ENCODE data around the gene PDE1C. TPM values are rescaled to one million over a fixed set of nuclear protein-coding genes. Genes with fewer than 3 reads are reported as not detected.
A peak's percentile ranks its signal among the peaks of the same experiment; 100 is the strongest.

PDE1C gene
- total RNA-seq, 1 donor from 2014 or later, result 2.3 TPM

DNA sequence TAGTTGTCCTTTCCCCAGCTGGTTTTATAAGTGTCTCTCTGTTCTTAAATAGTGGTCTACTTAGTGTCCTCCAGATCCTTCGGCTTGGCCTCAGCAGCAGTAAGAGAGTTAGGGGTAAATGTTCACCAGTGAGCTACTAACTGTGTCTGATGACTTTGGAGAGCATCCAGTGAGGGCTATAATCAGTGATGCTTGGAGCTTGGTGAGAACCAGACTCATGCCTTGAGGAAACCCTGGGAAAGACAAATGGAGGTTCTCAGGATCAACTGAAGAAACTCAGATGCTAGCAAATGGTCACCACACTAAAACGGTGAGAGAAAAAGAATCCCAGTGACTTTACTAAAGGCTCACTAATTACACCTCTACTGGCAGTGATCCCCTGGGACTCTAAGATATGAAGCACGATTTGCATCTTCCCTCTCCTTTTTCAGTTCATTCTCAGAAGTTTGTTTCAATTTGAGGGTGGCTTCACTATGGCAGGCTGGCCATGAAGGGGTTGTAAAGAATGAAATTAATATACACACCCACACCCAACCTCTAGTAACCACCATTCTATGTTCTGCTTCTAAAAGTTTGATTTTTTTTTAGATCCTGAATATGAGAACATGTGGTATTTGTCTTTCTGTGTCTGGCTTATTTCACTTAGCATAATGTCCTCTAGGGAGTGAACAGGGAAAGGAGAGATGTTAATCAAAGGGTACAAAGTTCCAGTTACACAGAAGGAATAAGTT lies 177.9 kb downstream of the PDE1C start:
- DNase-seq (ENCODE audit: low read depth), result no peak

DNA sequence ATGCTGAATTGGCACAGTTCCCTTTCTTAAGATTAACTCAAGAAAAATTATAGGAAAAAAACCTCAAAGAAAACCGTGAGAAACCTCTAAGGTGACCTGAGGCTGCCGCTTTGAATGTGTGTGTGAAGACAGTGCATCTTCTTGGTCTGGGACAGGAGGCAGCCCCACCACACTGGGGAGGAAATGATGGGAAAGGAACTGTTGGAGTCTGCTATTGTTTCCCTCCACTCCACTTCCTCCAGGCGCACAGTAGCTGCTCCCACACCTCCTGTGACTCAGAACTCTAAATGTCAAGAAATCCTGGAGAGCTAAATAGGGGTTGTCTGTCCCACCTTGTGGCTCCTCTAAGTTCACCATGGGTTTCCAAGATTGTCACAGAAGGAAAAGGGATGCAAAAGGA lies 179.4 kb downstream of the PDE1C start:
- no peak for DNase-seq (ENCODE audit: low read depth)

DNA sequence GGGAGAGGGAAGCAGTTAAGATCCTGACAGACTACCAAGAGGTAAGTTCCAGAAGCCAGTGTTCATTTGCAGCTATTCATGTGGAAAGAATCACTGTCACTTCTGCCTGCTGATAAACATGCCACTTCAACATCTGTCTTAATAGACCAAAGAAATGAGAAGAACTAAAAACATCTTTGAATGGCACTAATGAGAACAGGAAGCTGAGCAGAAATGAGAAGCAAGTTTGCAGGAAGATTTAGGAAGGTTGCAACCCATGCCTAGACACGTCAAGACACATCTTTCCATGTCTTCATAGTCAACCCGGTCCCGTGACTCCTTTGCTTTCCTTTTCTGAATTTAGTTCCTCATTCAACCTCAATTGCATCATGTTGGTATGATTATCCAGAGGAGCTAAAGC lies 180.0 kb downstream of the PDE1C start:
- DNase-seq (ENCODE audit: low read depth), result no peak

DNA sequence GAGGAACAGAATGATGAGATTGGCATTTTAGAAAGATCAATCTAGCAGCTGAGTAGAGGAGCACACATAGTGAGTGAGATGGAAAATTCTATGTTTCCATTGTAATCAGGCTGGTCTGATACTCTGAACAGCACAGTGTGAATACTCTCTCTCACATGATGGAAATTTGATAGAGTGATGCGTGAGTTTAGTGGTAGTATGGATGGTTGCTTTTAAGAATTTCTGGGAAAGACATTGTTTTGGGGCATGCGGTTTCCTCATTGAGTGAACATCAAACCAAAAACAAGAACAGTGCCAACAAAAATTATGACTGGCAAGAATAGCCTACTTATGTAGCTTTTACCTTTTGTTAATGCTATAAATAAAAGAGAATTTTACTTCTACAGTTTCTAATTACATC lies 183.2 kb downstream of the PDE1C start:
- peak; percentile 6 for DNase-seq (ENCODE audit: low read depth)

DNA sequence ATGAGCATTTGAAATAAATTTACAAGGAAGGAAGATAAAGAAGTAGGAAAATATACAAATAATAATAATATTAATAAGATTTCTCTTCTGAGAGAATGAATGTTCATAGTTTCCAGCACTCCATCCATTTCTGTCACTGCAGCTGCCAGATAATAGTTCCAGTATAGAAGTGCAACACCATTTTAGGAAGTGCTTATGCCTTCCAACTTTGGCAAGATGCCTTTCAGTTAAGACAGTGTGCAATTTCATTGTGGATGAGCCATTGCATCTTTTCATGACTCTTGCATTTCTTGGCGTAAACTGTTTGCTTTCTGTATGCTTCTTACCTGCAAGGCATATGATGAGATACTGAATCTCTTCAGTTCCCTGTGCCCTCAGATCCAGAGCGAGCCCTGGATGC lies 185.0 kb downstream of the PDE1C start:
- DNase-seq (ENCODE audit: low read depth), result no peak

DNA sequence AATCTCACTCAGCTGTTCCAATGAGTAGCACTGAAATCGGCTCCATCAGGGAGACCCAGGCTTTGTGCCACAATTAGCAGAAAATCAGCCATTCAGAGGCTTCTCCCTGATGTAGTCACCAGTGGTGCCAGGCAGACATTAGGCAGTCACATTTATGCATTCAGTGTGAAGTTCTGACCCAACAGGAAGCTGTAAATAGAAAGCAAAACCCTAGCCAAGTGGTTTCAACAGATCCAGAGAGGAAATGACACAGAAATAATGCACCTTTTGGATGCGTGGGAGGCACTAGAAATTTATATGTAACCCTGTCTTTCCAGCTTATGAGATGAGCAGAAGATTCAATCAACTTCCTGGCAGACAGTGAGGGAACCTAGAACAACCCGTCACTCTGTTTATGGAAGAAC lies 186.4 kb downstream of the PDE1C start:
- peak; percentile 48 for DNase-seq (ENCODE audit: low read depth)

DNA sequence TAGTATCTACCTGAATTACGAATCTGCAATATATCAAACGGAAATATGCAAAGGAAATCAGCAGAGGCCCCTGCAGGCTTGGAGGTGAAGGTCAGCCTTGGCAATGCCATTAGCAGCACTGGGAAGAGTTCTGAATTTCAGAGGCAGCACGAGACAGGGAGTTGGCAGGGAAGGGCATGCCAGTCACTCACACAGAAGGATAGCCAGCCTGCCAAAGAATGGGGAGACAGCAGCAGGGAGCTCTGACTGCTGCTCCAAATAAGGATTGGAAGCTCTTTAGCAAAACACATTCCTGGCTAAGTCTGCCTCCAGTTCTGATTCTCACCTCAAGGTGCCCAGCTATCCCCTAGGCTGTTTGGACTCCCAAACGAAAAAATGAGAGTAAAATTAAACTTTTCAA lies 188.0 kb downstream of the PDE1C start:
- peak; percentile 11 for DNase-seq (ENCODE audit: low read depth)

DNA sequence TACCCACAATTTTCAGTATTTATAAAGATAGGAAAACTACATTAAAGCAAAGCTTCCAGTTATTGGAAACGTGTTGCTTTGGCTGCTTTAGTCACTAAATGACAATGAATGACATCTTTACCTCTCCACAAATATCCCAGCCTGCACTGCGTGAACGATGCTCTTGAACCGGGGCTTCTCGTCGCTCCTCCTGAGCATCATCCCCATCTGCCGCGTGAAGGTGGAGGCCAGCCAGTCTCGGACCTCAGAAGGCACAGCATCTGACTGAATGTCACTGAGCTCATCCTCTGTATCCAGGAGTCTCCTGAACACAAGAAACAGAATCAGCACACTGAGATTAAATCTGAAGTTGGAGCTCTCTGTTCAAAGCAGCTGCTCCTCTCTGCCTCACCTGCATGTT lies 191.3 kb downstream of the PDE1C start:
- DNase-seq (ENCODE audit: low read depth), result no peak

DNA sequence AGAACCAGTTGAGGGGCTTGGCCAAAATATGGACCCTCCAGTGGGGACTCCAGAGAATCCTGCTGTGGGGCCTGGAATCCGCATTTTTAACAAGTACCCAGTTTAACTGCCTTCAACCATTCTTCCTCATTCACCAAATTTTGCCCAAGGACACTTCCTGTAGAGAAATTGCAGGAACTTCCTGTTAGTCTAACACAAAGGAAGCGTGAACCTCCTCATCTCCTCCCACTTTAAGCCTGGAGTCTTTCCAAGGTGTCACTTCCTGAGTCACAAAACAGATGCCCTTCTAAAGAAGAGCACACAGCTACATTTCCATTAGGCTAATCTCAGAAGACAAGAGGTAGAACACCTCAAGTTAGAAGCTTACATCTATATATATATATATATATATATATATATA lies 194.8 kb downstream of the PDE1C start:
- DNase-seq (ENCODE audit: low read depth), result peak; percentile 10

DNA sequence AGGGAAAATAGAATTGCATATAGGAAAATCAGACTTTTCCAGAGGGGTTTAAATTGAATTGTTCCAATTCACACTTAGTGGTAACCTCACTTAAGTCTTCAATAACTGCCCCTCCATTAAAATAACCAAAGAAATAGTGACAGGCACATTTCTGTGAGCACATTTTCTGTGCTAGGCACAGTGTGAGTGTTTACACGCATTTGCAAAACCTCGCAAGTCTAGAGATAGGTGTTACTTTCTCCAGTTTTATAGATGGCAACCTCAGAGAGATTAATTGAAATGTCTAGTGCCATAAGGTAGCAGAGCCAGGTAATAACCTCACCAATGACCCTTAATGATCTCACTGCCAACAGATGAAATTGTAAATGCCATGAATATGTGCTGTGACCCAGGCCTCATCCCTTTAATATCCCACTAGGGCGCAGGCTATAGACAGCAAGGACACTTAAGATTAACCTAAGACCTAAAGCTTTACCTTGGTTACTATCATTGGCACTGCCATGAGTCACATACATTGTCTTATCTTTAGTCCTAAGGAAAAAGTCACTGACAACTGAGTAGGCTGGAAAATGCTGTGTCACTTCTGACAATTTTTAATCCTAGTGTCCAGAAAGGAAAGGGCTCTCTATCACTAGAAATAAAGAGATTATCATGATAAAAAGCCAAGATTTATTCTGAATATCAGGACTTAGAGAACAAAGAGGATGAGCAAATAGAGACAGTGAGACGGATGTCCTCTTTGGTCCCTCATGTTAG lies 195.4 kb downstream of the PDE1C start:
- no peak for DNase-seq (ENCODE audit: low read depth)

DNA sequence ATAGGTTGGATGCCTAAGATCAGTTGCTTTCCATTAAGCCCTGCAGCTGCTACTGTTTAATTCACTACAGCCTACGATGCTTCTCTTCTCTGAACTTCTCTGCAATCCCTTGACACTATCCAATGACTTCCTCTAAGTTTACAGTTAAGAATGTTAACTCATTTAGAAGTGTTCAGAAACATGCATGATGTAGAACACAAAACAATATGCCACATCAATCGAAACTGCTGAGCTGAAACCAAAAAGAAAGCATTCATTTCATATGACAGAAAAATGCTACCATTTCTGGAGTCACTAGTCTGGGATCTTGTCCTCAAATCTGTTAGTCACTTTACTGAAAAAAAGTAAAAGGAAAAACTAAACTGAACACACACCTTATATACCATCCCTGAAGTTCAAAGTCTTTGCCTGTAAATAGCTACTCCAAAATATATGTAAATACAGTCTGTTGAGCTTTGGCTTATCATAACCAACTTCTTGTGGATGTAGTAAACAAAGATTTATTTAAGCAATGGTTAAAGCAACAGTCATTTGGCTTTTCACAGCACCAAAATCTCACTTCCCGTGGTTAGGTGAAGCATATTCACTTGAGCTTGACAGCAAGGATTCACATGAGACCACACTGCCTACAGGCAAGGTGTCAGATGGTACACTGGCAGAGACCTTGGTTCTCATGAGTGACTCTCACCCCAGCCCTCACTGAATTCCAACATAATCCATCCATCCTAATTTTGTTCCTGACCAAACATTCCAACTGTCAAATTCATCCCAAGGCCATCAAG lies 196.2 kb downstream of the PDE1C start:
- DNase-seq (ENCODE audit: low read depth), result no peak

DNA sequence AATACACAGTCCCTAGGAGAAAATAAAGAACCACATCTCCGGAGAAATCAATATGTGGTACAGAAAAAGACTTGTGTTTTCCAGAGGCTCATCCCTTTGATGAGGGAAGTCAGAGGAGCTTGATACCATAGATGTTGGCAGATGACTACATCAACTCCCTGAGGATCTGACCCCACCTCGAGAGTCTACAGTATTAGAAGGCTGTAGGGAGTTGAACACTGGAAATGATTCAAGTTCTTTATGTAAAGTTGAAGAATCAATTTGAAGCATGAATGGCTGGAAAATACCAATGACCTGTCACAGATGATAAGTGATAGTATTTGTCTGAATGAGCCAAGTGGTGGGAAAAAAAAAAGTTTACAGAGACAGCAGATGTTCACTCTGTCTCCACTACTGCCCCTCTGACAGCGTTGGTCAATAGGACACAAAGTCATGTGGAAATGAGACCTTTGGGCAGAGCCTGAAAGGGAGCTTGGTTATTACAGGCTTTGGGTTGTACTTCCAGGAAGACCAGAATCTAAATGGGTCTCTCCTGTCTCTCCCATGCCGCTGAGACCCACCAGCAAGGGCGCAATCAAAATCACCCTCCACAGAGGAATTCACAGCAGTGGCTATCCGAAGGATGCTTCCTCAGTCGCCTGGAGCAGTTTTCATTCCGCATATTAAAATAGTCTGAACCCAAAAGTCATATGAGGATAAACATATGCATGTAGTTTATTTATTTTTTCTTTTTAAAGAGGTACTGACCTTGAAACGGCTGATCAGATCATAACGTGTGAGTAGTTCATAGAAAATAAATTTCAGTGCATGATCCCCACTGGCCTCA lies 197.4 kb downstream of the PDE1C start:
- DNase-seq (ENCODE audit: low read depth), result no peak

DNA sequence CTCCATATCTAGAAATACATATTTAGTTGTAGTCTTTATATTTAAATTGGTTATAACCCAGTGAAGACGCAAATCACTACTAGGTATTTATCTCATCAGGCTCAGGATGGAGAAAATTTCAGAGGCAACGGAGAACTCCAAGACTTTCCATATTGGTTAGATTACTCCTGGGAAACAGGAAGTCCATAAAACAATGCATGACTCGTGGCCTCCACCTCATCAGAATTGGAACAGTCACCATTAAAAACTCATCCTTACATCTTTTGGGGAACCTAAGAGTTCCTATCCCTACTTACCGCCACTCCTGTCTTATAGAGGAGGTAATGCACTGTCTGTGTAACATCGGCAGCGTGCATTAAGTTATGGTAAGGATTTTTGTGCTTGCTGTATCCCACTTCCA lies 205.6 kb downstream of the PDE1C start:
- DNase-seq (ENCODE audit: low read depth), result no peak

DNA sequence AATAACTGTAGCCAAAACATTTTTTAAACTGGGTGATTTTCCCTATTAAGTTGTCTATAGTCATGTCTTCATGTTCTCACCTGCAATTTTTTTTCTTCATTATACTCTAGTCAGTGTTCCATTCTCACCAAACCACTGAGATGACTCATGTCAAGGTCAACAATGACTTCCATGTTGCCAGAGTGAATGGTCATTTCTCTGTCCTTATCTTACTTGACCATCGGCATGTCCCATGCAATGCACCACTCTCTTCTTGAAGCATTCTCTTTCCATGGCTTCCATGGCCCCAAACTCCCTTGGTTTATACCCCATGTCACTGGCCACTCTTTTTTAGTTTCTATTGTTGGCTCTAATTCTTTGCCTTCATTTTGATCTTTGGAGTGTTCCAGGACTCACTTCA lies 209.3 kb downstream of the PDE1C start:
- DNase-seq (ENCODE audit: low read depth), result peak; percentile 21

DNA sequence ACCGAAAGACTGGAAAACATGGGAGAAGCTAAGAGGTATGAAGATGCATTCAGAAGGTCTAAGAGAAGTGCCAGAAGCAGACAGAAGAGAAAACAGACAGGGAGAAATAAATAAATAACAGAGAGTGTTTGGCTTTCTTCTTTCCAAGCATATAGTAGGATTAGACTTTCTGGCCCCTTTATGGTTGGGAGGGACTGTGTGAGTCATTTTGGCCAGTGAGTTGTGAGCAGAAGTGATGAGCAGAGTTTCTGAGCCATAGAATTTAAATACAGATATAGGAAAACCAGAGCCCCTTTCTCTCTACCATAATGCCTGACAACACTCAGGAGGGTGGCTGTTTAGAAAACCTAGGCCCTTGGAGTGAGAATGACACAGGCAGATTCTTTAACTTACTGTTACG lies 212.2 kb downstream of the PDE1C start:
- no peak for DNase-seq (ENCODE audit: low read depth)

DNA sequence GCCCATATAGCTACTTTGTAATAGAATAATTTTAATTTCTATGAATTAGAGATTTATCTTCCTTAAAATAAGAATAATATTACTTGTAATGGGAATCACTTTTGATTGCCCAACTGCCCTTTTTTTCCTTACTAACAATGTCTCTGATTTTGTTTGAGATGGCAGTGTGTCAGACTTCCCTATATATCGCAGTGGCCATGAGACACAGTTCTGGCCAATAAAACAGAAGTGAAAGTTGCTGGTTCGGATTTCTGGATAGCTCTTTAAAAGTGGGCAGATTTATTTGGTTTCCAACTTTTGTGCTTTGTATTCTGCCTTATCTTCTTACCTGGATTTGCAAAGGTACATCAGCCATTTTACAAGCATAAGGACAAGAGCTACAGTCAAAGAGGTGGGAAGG lies 213.0 kb downstream of the PDE1C start:
- DNase-seq (ENCODE audit: low read depth), result no peak

DNA sequence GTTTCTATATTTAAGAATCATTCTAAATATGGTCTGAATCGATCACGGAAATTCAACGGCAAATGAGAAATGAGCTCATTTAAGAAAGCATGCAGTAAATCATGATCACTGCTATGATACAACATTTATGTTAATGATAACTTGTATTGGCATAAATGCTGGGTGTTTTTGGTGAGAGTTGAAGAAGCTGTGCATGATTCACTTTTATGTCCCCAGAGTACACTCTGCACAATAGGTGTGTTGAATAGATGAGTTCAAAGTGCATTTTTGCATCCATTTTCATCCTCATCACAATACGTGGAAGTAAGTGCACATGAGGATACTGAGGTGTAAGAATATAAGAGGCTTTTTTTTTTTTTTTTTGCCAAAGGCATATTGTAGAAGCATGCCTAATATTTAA lies 213.9 kb downstream of the PDE1C start:
- no peak for DNase-seq (ENCODE audit: low read depth)

DNA sequence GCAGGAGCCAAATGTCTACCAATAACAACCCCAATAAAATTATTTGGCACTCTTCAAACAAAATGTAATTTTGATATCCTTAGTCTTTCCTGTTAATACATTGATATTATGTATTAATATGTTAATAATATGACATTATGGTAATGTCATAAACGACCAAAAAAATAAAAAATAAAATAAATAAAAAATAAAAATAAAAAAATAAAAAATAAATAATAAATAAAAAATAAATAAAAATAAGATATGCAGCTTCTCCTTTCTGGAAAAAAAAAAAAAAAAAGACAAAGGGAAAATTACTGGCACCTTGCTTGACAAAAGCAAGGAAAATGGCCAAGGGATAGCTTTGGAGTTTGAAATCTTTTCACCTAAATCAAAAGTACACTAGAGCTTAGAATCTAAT lies 214.7 kb downstream of the PDE1C start:
- DNase-seq (ENCODE audit: low read depth), result no peak

DNA sequence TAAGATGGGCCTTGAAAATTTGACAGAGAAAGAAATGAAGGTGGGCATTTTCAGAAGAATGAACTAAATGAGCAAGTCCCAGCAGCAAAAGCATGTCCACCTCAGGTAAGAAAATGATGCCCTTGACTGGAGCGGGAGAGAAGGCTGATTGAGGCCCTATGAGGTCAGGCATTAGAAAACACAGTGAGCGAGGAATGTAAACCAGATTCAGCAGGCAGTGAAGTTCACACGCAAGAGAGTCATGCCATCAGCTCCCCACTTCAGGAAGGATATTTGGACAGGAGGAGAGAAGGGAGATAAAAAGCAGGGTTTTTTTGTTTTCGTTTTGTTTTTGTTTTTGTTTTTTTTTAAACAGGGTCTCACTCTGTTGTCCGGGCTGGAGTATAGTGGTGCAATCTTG lies 216.8 kb downstream of the PDE1C start:
- DNase-seq (ENCODE audit: low read depth), result no peak

DNA sequence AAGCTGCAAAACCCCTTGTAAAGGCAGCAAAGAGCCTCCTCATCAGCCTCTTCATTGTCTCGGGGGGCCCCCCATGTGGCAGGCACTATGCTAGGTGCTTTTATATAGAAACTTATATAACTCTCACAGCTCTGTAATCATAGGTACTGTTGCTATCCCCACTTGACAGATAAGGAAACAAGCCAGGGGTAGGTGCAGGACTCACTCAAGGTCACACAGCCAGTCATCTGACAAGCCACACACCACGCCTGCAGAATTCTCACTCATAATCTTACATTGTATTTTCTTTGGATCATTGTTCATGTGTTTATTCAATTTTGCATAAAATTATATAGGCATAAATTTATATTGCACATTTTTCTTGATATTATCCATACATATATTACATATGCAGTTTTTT lies 217.7 kb downstream of the PDE1C start:
- DNase-seq (ENCODE audit: low read depth), result no peak

DNA sequence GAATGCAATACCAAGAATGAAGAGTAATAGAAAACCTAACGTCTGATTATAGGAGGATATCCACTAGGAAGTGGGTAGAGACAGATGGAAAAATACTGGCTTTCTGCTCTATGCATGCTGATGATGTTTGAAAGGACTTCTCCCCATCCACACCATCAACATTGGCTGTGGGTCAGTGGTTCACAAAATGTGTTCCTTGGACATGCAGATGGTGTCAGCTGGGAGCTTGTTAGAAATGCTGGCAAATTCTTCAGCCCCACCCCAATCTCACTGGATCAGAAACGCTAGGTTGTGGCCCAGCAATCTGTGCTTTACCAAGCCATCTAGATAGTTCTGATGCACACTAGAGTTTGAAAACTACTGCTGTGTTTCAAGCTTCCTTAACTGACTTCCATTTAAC lies 219.1 kb downstream of the PDE1C start:
- no peak for DNase-seq (ENCODE audit: low read depth)

DNA sequence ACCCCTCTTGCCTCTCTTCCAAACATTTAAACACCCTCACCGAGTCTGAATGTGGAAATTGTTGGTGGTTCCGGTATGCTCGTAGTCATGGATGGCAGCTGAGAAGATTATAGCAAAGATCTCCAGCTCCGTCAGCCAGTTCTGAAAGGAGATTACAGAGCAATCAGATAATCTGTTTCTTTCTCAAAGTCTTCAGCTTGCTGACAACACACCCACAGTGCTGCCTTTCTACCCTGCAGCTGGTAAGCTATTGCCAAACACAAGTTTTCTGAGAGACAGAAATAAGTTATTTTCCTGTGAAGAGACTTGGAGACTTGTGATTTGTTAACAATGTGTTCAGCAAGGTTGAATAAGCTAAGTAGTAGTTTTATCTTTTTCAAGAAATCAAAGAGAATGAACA lies 219.6 kb downstream of the PDE1C start:
- DNase-seq (ENCODE audit: low read depth), result no peak

Measured in renal cortical epithelial cell (primary cell).